Daoy (cell line): ENCODE measurements around the gene MEGF9. TPM values are rescaled to one million over a fixed set of nuclear protein-coding genes. Genes with fewer than 3 reads are reported as not detected.

Source experiments
- DNase-seq: peaks from one replicate; pipeline ENCODE4 v3.0.0-alpha.2; 2015; ENCODE audit warnings: low read depth
- total RNA-seq: library from RNA; depleted of rRNA; stranded (reverse); fragments of >200 nt; shearing (Covaris generic); gene quantifications from 2 replicates; pipeline ENCODE4 v1.2.3, GENCODE V29; 2014

The MEGF9 gene
- total RNA-seq, 1 experiment from 2014 or later: 7.1 TPM

- DNase-seq: no peak
Measured at GRCh38 chr9:120622790-120623189, 91.5 kb downstream of the MEGF9 start.

GRCh38 chr9:120621941-120622340, 92.3 kb downstream of the MEGF9 start:
- DNase-seq: no peak

DNA sequence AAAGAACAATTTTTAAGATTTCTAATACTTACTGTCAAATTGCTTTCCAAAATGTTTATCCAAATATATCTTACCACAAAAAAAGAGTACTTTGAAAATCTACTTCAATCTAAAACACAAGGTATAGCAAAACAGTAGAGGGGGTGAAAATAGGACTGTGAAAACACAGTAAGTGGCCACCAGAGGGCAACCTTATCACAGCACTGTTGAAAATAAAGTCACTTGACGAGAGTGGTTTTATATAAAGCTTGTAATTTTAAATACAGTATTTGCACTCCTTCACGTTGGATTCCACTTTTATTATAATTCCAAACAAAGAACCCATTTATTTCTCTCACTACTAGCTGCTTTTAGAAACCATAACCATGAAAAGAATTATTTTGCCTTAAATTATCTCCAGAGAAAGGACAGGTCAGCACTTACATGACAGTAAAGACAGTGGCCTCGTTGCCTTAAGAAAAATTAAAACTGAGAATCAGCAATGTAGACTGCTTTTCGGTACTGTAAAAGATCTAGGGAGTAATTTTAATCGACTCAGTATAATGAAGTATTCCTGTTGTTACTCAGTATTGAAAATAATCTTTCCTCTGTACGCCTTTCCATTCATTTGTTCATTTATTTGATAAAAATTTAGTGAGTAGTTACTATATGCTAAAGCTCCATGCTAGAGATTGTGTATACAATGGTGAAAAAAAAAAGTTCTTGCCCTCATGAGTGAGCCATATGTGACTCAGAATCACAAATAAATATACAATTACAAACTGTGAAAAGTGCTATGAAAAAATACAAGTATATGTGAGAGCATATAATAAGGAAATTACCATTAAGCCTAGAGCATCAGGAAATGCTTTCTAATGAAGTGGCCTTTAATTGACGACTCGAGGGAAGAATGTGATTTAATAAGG, 94.3 kb downstream of the MEGF9 start:
- peak; percentile 66 for DNase-seq

GRCh38 chr9:120616966-120617935, 97.0 kb downstream of the MEGF9 start:
- DNase-seq: no peak

DNA sequence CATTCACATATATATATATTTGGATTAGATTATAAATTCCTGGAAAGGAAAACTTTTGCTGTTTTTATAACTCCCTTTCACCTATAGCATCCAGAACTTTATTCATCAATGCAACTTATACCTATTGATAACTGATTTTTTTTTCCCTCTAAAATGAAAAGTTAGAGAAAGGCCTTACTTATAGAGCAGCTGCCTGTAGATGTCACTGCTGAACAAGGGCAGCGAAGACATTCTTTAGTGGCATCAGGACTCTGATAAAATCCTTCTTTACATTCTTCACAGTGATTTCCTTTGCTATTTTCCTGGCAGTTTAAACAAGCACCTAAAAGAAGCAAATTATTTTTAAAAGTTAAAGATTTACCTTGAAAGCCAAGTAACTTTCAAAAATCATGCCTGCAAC, 102.1 kb downstream of the MEGF9 start:
- no peak for DNase-seq

GRCh38 chr9:120611690-120612068, 102.6 kb downstream of the MEGF9 start:
- no peak for DNase-seq

GRCh38 chr9:120610975-120611689, 103.1 kb downstream of the MEGF9 start:
- DNase-seq: no peak

DNA sequence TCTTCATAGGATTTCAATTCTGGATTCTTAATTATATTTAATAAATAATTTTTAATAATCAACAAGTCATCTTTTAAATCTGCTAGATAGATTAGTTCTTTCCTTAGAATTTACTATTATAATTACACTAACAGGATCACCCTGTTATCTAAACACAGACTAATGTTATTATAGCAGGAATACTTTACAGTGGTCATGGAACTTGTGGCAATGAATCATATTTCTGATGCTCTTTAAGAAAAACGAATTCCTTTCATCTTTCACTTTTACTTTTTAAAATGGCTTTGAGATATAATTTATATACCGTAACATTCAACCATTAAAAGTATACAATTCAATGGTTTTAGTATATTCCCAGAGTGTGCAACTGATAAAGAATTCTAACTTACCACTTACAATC, 104.6 kb downstream of the MEGF9 start:
- DNase-seq: no peak

DNA sequence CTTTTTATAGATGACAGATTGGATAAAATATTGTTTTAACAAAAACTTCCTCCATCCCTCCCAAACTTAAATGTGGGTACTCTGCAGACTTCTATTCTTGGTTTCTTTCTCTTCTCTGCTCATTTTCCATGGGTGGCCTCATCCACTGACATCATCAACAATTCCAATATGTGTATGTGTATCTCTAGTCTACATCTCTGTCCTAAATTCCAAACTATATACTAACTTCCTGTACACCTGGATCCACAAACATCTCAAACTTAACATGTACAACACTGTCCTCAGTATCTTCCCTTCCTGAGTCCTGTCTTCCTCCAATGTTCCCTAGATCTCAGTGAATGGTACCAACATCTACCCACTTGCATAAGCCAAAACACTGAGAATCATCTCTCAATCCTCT, 105.8 kb downstream of the MEGF9 start:
- DNase-seq: no peak

- no peak for DNase-seq
Measured at GRCh38 chr9:120603591-120603990, 110.7 kb downstream of the MEGF9 start.

GRCh38 chr9:120603010-120603409, 111.3 kb downstream of the MEGF9 start:
- no peak for DNase-seq

DNA sequence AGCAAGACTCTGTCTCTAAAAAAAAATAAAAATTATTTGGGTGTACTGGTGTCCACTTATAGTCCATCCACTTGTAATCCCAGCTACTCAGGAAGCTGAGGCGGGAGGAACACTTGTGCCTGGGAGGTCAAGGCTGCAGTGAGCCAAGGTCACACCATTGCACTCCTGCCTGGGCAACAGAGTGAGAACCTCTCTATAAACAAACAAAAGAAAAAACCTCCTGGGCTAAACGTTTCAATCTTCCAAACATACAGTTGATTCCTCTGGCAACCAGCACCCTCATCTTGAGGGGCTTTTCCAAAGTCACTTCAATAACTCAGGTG, 120.4 kb downstream of the MEGF9 start:
- no peak for DNase-seq

DNA sequence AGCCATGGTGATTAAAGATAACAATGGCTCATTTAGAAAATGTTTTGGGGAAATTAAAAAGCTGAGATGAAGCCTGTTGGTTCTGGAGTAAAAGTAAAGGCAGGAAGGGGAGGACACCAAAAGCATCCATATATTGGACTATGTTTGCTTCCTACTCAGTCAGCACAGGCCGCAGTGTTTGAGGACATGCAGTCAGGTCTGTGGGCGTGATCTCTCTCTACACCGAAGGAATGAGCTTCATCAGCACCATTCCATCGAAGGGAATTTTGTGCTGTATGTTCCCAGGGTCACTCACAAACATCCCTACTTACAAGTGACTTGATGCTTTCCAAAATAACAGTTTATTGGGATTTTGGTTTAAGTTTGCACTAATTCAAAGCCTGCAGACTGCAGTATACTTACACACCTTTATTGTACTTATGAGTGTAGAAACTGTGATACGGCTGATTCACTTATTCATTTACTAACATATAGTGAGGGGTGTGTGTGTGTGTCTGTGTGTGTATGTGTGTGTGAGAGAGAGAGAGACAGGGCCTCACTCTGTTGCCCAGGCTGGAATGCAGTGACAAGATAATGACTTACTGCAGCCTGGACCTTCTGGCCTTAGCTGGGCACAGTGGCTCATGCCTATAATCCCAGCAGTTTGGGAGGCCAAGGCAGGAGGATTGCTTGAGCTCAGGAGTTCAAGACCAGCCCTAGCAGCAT, 120.9 kb downstream of the MEGF9 start:
- no peak for DNase-seq

DNA sequence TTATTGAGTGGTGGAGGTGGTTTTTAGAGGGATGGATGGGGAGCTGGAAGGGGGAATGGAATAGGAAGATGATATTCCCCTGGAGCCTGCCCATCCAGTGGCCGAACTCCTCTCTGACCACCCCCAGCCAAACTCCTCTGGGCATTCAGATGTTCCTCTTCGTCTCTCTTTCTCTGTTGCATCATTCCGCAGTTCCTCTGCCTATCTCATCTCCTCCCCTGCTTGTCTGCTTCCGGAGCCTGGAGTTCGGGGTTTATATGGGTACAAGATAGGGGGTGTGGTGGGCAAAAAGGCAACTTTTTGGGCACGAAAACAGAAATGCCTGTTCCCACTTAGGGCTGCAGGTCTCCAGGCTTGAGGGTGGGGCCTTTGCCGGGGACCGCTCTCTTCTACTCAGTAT, 122.1 kb downstream of the MEGF9 start:
- no peak for DNase-seq

- DNase-seq: no peak
Measured at GRCh38 chr9:120587328-120587727, 126.9 kb downstream of the MEGF9 start.

DNA sequence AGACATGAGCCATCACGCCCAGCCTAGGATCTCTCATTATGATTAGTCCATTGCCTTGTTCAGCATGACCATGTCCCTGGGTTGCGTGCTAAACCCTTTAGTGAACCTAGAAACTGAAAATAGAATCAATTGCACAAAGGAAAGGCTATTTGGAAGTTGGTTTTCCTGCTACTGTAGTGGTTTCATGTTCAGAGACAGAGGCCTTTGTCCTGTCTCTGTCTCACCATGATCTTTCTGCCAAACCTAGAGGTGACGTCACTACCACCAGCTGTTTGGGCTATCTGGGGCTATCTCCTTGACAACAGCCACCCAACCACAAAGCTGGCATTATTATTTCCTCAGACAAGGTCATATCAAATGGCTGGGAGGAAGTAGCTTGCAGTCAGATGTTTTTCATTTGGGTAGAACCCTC, 130.3 kb downstream of the MEGF9 start:
- DNase-seq: peak; percentile 97

GRCh38 chr9:120580051-120580896, 134.0 kb downstream of the MEGF9 start, which contains the start of gene CDK5RAP2:
Gene CDK5RAP2 (minus strand): TSS chr9:120580167. CDS start chr9:120579978, 189 bp downstream.
- peak; percentile 99 for DNase-seq

- peak; percentile 35 for DNase-seq
Measured at GRCh38 chr9:120579139-120580050, 134.9 kb downstream of the MEGF9 start.

GRCh38 chr9:120574473-120574872, 139.8 kb downstream of the MEGF9 start:
- DNase-seq: no peak
